HCT116 (cell line): ENCODE results near the gene KIAA0825. TPM values are rescaled to one million over a fixed set of nuclear protein-coding genes. Genes with fewer than 3 reads are reported as not detected.

Source experiments
- ATAC-seq: fragments of 200-7000 bp; cut with Tn5 transposase; 2 replicates; pipeline ENCODE4 v1.9.1; 2020; ENCODE audit warnings: mild to moderate bottlenecking, moderate library complexity
- BruUV-seq: library from RNA; stranded (reverse); fragments of 400-500 nt; replicated peaks from 2 replicates; lab custom pipeline; 2021; lab: Mats Ljungman, UMichigan
- CTCF ChIA-PET: fragments of 300-600 bp; sonication (Branson Sonifier 250); formaldehyde crosslinking; loops from one replicate; lab custom pipeline; 2021; ENCODE audit warnings: antibody characterized with exemption; lab: Charles Lee
- POLR2A ChIA-PET: fragments of 300-600, 350-600 bp; sonication (Branson Sonifier 250); formaldehyde crosslinking; loops from one replicate; lab custom pipeline; 2021; ENCODE audit warnings: antibody characterized with exemption; lab: Charles Lee
- RAD21 ChIA-PET, 2 experiments: fragments of 300-600 bp; sonication (Branson Sonifier 250); formaldehyde crosslinking; loops; one replicate each; lab custom pipeline; 2023; ENCODE audit warnings: low total read pairs in 2 of 2; ENCODE audit not compliant: uncharacterized antibody in 2 of 2, unreplicated experiment in 2 of 2, low non-redundant PET in 1 of 2; lab: Charles Lee
- DNase-seq: peaks from one replicate; pipeline ENCODE4 v3.0.0-alpha.2; 2010; ENCODE audit warnings: low read depth, low spot score
- H2AFZ ChIP-seq: fragments of 200-600 bp; shearing (Covaris generic), sonication (generic); 2 replicates; pipeline ENCODE4 v1.6.1; 2017; ENCODE audit warnings: low read depth, mixed run types, mixed read lengths, antibody characterized with exemption, low read length; ENCODE audit not compliant: poor library complexity, severe bottlenecking
- H3K27ac ChIP-seq: 2 replicates; pipeline ENCODE4 v1.5.1; 2012; ENCODE audit warnings: low read depth, low read length
- H3K27me3 ChIP-seq: fragments of 200-600 bp; sonication (generic); 2 replicates; pipeline ENCODE4 v1.6.1; 2016; ENCODE audit warnings: mixed run types, low read length, mixed read lengths; ENCODE audit not compliant: insufficient read depth
- H3K36me3 ChIP-seq, 2 experiments: fragments of 200-500 bp in 1 of 2; fragments of 200-600 bp in 1 of 2; sonication (Bioruptor generic) in 1 of 2; sonication (generic) in 1 of 2; 2 replicates each; pipeline versions ENCODE4 v1.5.1 to v1.6.1; 2014 to 2016; ENCODE audit warnings: low read length in 2 of 2, inconsistent platforms in 1 of 2, mixed read lengths in 1 of 2, mixed run types in 1 of 2; ENCODE audit not compliant: insufficient read depth in 2 of 2, control insufficient read depth in 1 of 2
- H3K4me1 ChIP-seq, 2 experiments: fragments of 200-600 bp in 1 of 2; sonication (generic) in 1 of 2; 2 replicates each; pipeline versions ENCODE4 v1.5.1 to v1.6.1; 2012 to 2017; ENCODE audit warnings: low read length in 2 of 2, inconsistent platforms in 1 of 2, mild to moderate bottlenecking in 1 of 2, mixed read lengths in 1 of 2, mixed run types in 1 of 2, moderate library complexity in 1 of 2; ENCODE audit not compliant: insufficient read depth in 2 of 2, control insufficient read depth in 1 of 2
- H3K4me2 ChIP-seq: fragments of 200-600 bp; sonication (generic); 2 replicates; pipeline ENCODE4 v1.6.1; 2017; ENCODE audit warnings: mixed run types, low read length, mixed read lengths
- H3K4me3 ChIP-seq, 2 experiments: fragments of 200-600 bp in 1 of 2; sonication (generic) in 1 of 2; replicated peaks in 1 of 2; 2 replicates each; pipeline ENCODE4 v1.5.1; 2011 to 2016; ENCODE audit warnings: low read length in 2 of 2, control low read depth in 1 of 2, low read depth in 1 of 2, mild to moderate bottlenecking in 1 of 2, mixed read lengths in 1 of 2, mixed run types in 1 of 2
- H3K79me2 ChIP-seq: fragments of 200-600 bp; sonication (generic); 2 replicates; pipeline ENCODE4 v1.6.1; 2017; ENCODE audit warnings: mild to moderate bottlenecking, mixed run types, low read length, moderate library complexity, mixed read lengths; ENCODE audit not compliant: insufficient read depth
- H3K9ac ChIP-seq: fragments of 200-600 bp; sonication (generic); 2 replicates; pipeline ENCODE4 v1.6.1; 2016; ENCODE audit warnings: low read length, mixed read lengths
- H3K9me2 ChIP-seq: fragments of 200-600 bp; sonication (generic), shearing (Covaris generic); 2 replicates; pipeline ENCODE4 v1.6.1; 2017; ENCODE audit warnings: mixed run types, mild to moderate bottlenecking, moderate library complexity; ENCODE audit not compliant: insufficient read depth
- H3K9me3 ChIP-seq, 2 experiments: fragments of 200-500 bp in 1 of 2; fragments of 200-600 bp in 1 of 2; sonication (Bioruptor generic) in 1 of 2; sonication (generic) in 1 of 2; 2 replicates each; pipeline ENCODE4 v1.6.1; 2014 to 2017; ENCODE audit warnings: low read length in 2 of 2, mixed read lengths in 2 of 2, inconsistent platforms in 1 of 2, low read depth in 1 of 2, mild to moderate bottlenecking in 1 of 2, mixed run types in 1 of 2, moderate library complexity in 1 of 2; ENCODE audit not compliant: control insufficient read depth in 1 of 2, insufficient read depth in 1 of 2
- H4K20me1 ChIP-seq: fragments of 200-600 bp; sonication (generic), shearing (Covaris generic); 2 replicates; pipeline ENCODE4 v1.6.1; 2017; ENCODE audit warnings: mixed run types, mild to moderate bottlenecking, moderate library complexity; ENCODE audit not compliant: insufficient read depth
- CEBPB ChIP-seq: IDR thresholded peaks from 2 replicates; pipeline ENCODE4 v1.6.1; 2012; ENCODE audit warnings: low read depth
- EGR1 ChIP-seq: IDR thresholded peaks from 2 replicates; pipeline ENCODE4 v1.6.1; 2012; ENCODE audit warnings: low read depth
- FOSL1 ChIP-seq: IDR thresholded peaks from 2 replicates; pipeline ENCODE4 v1.6.1; 2012; ENCODE audit warnings: low read depth
- JUND ChIP-seq: IDR thresholded peaks from 2 replicates; pipeline ENCODE4 v1.6.1; 2012
- MAX ChIP-seq: IDR thresholded peaks from 2 replicates; pipeline ENCODE4 v1.6.1; 2012
- POLR2A ChIP-seq: IDR thresholded peaks from 2 replicates; pipeline ENCODE4 v1.7.0; 2011; ENCODE audit warnings: borderline replicate concordance; ENCODE audit not compliant: insufficient read depth, insufficient read length; ENCODE audit errors: extremely low read depth
- RAD21 ChIP-seq: IDR thresholded peaks from 2 replicates; pipeline ENCODE4 v1.6.1; 2012; ENCODE audit warnings: low read depth, mild to moderate bottlenecking
- ZBTB33 ChIP-seq: IDR thresholded peaks from 2 replicates; pipeline ENCODE4 v1.6.1; 2011; ENCODE audit warnings: mild to moderate bottlenecking, low read length, moderate library complexity; ENCODE audit not compliant: insufficient replicate concordance; ENCODE audit errors: extremely low read depth
- ZFX ChIP-seq: fragments of 450-650 bp; IDR thresholded peaks from 2 replicates; pipeline ENCODE4 v1.6.1; 2017
- intact Hi-C: fragments of 100-400 bp; cut with micrococcal nuclease; formaldehyde crosslinking; loops from 2 replicates; pipeline ENCODE4 v1.10.0; 2022
- total RNA-seq: library from RNA; stranded (reverse); gene quantifications from one replicate; pipeline ENCODE4 v1.2.1, GENCODE V29; 2021; ENCODE audit not compliant: unreplicated experiment

Gene KIAA0825
- total RNA-seq, 1 experiment from 2014 or later: 1.4 TPM

GRCh38 chr5:94345257-94345656 is 273.1 kb downstream of the KIAA0825 start (continued):
- TF ChIP-seq CEBPB (no peak), FOSL1 (no peak), JUND (no peak)

- H3K27me3 ChIP-seq: no peaks in the 10 kb centered on the region
- DNase-seq (no peak), ATAC-seq (no peak)
- no peak for TF ChIP-seq MAX
- no peak for TF ChIP-seq EGR1
- TF ChIP-seq CEBPB: no peak
- no peak for TF ChIP-seq POLR2A
- TF ChIP-seq ZBTB33: no peak
- TF ChIP-seq JUND: no peak
- no peak for TF ChIP-seq RAD21
- TF ChIP-seq ZFX: no peak
- no peak overlapping the region for H3K4me3 ChIP-seq
- no peaks in the 10 kb centered on the region for H4K20me1 ChIP-seq
- CTCF ChIA-PET: no interaction called here
- no peaks in the 10 kb centered on the region for H3K4me1 ChIP-seq
- H3K36me3 ChIP-seq: no peaks in the 10 kb centered on the region
- no peak overlapping the region for H3K9ac ChIP-seq
- H2AFZ ChIP-seq: no peak overlapping the region
- no TSS peak for BruUV-seq
- no peaks in the 10 kb centered on the region for H3K9me3 ChIP-seq
- RAD21 ChIA-PET: no interaction called here
- H3K9me2 ChIP-seq: 0 out of 2 replicates have a peak, but pooled peaks cover 3% of the 10 kb centered on the region
- POLR2A ChIA-PET: no interaction called here
- no peak overlapping the region for H3K27ac ChIP-seq
- intact Hi-C loops: no loop called here
- no peak overlapping the region for H3K4me2 ChIP-seq
- no peaks in the 10 kb centered on the region for H3K79me2 ChIP-seq
Measured at GRCh38 chr5:94337617-94338016, 280.8 kb downstream of the KIAA0825 start.
